Measurements from ENCODE around the gene MYOM3.
"Not testable (repeated sequence)": the region's sequence is repeated elsewhere in the genome, so short reads cannot be mapped to it uniquely, and the experiment has no call there.

The MYOM3 gene

DNA sequence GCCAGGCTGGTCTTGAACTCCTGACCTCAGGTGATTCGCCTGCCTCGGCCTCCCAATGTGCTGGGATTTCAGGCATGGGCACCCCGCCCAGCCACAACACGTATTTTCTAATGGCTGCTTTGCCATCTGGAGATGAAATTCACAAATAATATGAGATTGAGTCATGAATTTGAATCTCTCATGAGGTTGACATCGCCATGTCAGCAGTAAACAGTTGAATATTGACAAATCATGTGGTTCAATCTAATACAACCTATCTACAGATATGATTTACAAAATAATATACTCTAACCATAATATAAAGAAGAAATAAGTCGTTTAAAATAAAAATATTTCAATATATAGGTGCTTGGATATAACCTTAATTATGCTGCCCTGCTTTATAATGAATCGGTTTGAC lies 42.1 kb downstream of the MYOM3 start:
- no peak for DNase-seq

DNA sequence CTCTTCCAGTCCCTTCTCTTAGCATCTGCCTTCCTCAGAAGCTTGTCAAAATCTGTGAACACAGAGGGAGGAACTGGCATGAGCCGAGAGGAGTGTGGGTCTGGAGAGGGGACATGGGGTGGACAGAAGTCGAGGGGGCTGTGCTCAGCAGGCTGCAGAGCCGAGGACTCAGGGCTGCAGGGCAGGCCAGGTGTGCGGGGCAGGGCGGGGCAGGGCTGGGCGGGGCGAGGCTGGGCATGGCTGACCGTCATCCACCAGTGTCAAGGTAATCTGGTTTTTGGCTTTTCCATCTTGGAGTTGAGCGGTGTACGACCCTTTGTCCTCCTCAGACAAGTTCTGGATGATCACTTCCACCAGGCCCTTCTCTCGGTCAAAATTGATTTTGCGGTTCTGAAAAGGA lies 44.0 kb downstream of the MYOM3 start:
- no peak for DNase-seq

GRCh38 chr1:24065304-24065703 lies 46.6 kb downstream of the MYOM3 start:
- DNase-seq: no peak

DNA sequence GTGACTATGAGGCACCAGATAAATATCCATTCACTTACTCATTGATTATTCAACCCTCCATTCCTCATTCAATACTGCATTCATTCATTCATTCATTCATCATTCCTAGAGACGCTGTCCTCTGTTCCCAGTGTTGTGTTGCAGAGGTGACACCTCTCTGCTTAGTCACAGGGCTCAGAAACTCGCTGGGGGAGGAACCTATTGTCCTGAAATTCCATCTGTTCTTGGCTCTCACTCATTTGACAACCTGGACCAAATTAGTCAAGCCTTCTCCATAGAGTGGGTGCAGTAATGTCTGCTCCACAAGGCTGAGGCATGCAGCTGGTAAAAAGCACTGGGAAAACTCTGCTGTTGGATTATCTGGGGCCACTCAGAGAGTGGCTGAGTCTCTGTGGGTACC lies 49.7 kb downstream of the MYOM3 start:
- DNase-seq: no peak

DNA sequence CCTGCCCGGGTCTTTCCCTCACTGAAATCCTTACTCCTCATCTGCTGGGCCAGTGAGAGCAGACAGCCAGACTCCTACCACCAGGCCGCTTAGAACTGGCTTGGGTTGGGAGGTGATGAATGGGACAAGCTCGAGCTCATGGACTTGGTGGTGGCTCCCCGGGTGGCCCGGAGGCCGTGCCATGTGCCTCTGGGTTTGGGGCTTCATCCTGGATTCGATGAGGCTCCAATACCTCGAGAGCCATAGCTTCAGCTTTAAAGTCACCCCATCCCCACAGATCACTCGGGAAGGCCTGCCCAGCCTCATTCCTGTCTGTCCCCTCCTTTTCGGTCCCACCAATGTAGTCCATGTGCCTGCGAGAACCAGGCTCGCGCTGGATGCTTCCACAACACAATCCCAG lies 51.5 kb downstream of the MYOM3 start:
- no peak for DNase-seq

GRCh38 chr1:24058671-24059455 lies 53.1 kb downstream of the MYOM3 start:
- DNase-seq: no peak

DNA sequence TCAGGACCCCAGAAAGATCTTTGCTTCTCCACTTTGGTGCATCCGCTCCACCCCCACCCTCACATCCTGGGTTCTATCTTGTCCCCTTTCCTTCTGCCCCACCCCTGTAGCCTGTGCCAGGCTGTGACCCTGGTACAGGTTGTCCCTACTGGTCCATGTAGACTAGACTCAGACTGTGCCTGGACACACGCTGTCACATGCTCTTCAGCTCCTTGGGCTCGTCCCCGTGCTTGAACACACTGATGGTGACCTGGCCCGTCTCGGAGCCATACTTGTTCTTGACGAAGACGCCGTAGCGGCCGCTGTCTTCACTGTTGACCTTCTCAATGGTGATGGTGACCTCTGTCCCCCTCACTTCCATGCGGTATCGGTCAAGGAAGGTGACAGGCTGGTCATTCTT lies 54.8 kb downstream of the MYOM3 start:
- DNase-seq: no peak

GRCh38 chr1:24055681-24056080 lies 56.3 kb downstream of the MYOM3 start:
- no peak for DNase-seq

DNA sequence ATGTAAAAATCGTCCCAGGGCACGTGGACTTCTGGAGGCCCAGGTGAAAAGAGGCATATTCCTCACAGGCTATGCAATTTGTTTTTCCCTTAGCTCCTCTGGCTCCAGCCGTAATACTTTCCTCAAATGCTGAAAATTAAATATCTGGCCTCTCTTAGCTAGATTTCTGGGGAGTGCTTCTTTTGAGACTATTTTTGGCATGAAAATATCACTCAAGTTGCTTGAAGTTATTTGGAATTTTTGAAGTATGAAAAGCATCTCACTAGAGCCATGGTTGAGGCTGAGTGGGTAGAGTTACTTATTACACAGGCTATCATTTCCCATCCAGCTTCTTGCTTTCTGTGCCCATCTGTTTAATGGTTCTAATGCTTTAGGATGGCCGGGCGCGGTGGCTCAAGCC lies 59.7 kb downstream of the MYOM3 start:
- DNase-seq: no peak

GRCh38 chr1:24051206-24051945 lies 60.6 kb downstream of the MYOM3 start:
- no peak for DNase-seq

DNA sequence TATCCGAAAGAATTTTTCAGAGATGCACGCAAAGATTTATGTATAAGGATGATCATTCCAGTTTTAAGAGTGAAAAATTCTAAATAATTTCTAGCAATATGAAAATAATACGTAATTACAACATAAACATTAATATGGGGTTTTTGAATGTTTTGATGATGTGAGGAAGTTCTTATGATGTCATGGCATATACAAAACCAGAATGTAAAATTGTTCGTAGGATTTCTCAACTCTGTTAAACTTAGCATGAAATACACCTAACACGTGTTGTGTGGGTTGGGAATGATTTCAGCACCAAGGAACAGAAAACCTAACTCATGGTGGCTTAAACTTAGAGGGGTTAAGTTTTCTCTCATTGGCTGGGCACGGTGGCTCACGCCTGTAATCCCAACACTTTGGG lies 62.2 kb downstream of the MYOM3 start:
- no peak for DNase-seq

- not testable (repeated sequence) for DNase-seq
These were observed 63.0 kb downstream of the MYOM3 start for GRCh38 chr1:24048894-24049293.

GRCh38 chr1:24048205-24048869 lies 63.6 kb downstream of the MYOM3 start:
- no peak for DNase-seq

GRCh38 chr1:24047110-24047477 lies 64.8 kb downstream of the MYOM3 start:
- no peak for DNase-seq

DNA sequence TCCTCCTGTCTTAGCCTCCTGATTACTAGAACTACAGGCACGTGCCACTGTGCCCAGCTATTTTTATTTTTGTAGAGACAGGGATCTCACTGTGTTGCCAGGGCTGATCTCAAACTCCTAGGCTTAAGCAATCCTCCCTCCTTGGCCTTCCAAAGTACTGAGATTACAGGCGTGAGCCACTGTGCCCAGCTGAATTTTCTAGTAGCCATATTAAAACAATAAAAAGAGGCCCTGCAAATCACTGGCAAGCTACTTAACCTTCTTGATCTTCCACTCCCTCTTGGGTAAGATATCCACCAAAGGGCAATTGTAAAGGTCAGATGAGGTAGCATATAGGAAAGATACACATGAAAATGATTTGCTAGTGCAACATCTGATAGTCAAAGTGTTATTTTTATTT lies 66.2 kb downstream of the MYOM3 start:
- DNase-seq: no peak

DNA sequence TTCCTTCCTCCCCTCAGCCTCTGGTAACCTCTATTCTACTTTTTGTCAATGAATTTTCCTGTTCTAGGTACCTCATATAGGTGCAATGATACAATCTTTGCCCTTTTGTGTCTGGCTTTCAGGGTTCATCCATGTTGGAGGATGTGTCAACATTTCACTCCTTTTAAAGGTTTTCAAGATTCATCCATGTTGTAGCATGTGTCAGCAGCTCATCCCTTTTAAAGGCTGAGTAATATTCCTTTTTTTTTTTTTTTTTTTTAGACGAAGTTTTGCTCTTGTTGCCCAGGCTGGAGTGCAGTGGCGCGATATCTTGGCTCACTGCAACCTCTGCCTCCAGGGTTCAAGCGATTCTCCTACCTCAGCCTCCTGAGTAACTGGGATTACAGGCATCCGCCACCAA lies 67.3 kb downstream of the MYOM3 start:
- DNase-seq: not testable (repeated sequence)

GRCh38 chr1:24043345-24044032 lies 68.4 kb downstream of the MYOM3 start:
- DNase-seq: no peak

GRCh38 chr1:24042315-24042714 lies 69.6 kb downstream of the MYOM3 start:
- DNase-seq: no peak

- DNase-seq: no peak
These were observed 75.8 kb downstream of the MYOM3 start for GRCh38 chr1:24036088-24036487.

- no peak for DNase-seq
These were observed 79.0 kb downstream of the MYOM3 start for GRCh38 chr1:24032981-24033380.

DNA sequence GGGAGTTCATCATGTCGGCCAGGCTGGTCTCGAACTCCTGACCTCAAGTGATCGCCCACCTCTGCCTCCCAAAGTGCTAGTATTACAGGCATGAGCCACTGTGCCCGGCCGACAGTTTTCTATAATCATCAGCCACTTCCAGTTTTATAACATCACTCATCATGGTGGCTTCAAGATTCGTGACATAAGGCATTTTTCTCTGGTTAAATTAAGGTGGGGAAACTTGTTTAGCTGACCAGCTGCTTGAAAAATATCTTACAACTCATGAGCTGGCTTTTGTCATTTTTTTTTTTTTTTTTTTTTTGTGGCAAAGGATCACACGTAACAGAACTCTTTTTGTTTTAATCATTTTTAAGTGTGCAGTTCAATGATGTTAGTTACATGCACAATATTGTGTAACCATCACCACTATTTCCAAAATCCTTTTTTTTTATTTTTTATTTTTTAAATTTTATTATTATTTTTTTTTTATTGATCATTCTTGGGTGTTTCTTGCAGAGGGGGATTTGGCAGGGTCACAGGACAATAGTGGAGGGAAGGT lies 80.9 kb downstream of the MYOM3 start:
- DNase-seq: not testable (repeated sequence)

DNA sequence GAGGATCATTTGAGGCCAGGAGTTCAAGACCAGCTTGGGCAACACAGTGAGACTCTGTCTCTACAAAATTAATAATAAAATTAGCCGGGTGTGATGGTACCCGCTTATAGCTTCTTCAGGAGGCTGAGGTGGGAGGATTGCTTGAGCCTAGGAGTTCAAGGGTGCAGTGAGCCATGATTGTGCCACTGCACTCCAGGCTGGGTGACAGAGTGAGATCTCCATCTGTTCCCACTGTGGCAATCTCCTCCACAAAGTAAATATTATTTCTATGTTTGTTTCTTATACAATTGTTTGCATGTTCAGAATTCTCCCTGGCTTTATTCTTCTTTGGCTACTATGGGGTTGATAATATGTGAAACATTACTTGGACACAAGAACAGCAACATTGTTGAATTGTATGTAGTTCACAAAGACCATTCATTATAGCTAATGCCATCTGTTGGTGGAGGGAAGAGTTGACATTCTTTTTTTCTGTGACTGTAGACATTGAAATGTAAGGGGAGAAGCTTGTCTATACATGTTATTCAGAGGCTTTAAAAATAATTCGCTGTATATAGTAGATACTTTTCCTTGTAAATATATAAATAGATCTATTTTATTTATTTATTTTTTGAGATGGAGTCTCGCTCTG lies 84.0 kb downstream of the MYOM3 start:
- DNase-seq: no peak
